HCT116 (cell line): ENCODE data around the gene KNSTRN.

Experiments
- EZH2 ChIP-seq: fragments of 200-600 bp; sonication (generic); IDR thresholded peaks from 2 replicates; pipeline ENCODE4 v1.6.1; 2017; ENCODE audit warnings: antibody characterized with exemption, mixed run types
- EZH2phosphoT487 ChIP-seq: fragments of 200-600 bp; IDR thresholded peaks from 2 replicates; pipeline ENCODE4 v1.6.1; 2018; ENCODE audit warnings: antibody characterized with exemption, borderline replicate concordance
- JUND ChIP-seq: IDR thresholded peaks from 2 replicates; pipeline ENCODE4 v1.6.1; 2012
- POLR2AphosphoS5 ChIP-seq: IDR thresholded peaks from 2 replicates; pipeline ENCODE4 v1.6.1; 2011; ENCODE audit warnings: mild to moderate bottlenecking, low read depth, low read length, moderate library complexity
- SIN3A ChIP-seq: IDR thresholded peaks from 2 replicates; pipeline ENCODE4 v1.6.1; 2012; ENCODE audit warnings: low read depth
- SP1 ChIP-seq: IDR thresholded peaks from 2 replicates; pipeline ENCODE4 v1.6.1; 2012; ENCODE audit warnings: low read depth
- ZBTB33 ChIP-seq: IDR thresholded peaks from 2 replicates; pipeline ENCODE4 v1.6.1; 2011; ENCODE audit warnings: mild to moderate bottlenecking, low read length, moderate library complexity; ENCODE audit not compliant: insufficient replicate concordance; ENCODE audit errors: extremely low read depth
- ZFX ChIP-seq: fragments of 450-650 bp; IDR thresholded peaks from 2 replicates; pipeline ENCODE4 v1.6.1; 2017
- ZNF274 ChIP-seq: fragments of 200-500 bp; sonication (Bioruptor generic); IDR thresholded peaks from 2 replicates; pipeline ENCODE4 v1.6.1; 2014; ENCODE audit warnings: mild to moderate bottlenecking, low read depth, low read length, inconsistent platforms
- TF ChIP-seq, protein P1 (sequence below), 3 experiments: fragments of 200-600 bp in 1 of 3; sonication (generic) in 1 of 3; IDR thresholded peaks in 2 of 3; conservative IDR thresholded peaks in 1 of 3; 2 replicates each; pipeline ENCODE4 v1.5.1; 2012 to 2017; ENCODE audit warnings: low read depth in 2 of 3, low read length in 2 of 3, antibody characterized with exemption in 1 of 3, borderline replicate concordance in 1 of 3, control low read depth in 1 of 3, mild to moderate bottlenecking in 1 of 3, mixed read lengths in 1 of 3, mixed run types in 1 of 3, moderate library complexity in 1 of 3; ENCODE audit not compliant: insufficient read depth in 1 of 3
- TF ChIP-seq, protein P2 (sequence below): IDR thresholded peaks from 2 replicates; pipeline ENCODE4 v1.6.1; 2012

- TF ChIP-seq, protein P1, sequence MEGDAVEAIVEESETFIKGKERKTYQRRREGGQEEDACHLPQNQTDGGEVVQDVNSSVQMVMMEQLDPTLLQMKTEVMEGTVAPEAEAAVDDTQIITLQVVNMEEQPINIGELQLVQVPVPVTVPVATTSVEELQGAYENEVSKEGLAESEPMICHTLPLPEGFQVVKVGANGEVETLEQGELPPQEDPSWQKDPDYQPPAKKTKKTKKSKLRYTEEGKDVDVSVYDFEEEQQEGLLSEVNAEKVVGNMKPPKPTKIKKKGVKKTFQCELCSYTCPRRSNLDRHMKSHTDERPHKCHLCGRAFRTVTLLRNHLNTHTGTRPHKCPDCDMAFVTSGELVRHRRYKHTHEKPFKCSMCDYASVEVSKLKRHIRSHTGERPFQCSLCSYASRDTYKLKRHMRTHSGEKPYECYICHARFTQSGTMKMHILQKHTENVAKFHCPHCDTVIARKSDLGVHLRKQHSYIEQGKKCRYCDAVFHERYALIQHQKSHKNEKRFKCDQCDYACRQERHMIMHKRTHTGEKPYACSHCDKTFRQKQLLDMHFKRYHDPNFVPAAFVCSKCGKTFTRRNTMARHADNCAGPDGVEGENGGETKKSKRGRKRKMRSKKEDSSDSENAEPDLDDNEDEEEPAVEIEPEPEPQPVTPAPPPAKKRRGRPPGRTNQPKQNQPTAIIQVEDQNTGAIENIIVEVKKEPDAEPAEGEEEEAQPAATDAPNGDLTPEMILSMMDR (IDR thresholded peaks at IDR 0.05 in 2 of 3, conservative IDR thresholded peaks at IDR 0.05 in 1 of 3; ENCODE audit: borderline replicate concordance in 1 of 3, insufficient read depth in 1 of 3, low read depth in 2 of 3, low read length in 2 of 3) = no peak
- no peak for TF ChIP-seq EZH2phosphoT487
- TF ChIP-seq EZH2 = no peak
- TF ChIP-seq ZFX = no peak
- no peak for TF ChIP-seq SP1
- no peak for TF ChIP-seq JUND
- TF ChIP-seq ZNF274 = no peak
- TF ChIP-seq POLR2AphosphoS5 = no peak
- TF ChIP-seq SIN3A = no peak
- TF ChIP-seq ZBTB33 = no peak
- TF ChIP-seq, protein P2, sequence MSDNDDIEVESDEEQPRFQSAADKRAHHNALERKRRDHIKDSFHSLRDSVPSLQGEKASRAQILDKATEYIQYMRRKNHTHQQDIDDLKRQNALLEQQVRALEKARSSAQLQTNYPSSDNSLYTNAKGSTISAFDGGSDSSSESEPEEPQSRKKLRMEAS = no peak
Observed at GRCh38 chr15:40388941-40389823, 6.7 kb downstream of the KNSTRN start.
